Measurements from ENCODE around the gene MPPED2.
"Not testable (repeated sequence)": the region's sequence is repeated elsewhere in the genome, so short reads cannot be mapped to it uniquely, and the experiment has no call there.

Gene MPPED2

DNA sequence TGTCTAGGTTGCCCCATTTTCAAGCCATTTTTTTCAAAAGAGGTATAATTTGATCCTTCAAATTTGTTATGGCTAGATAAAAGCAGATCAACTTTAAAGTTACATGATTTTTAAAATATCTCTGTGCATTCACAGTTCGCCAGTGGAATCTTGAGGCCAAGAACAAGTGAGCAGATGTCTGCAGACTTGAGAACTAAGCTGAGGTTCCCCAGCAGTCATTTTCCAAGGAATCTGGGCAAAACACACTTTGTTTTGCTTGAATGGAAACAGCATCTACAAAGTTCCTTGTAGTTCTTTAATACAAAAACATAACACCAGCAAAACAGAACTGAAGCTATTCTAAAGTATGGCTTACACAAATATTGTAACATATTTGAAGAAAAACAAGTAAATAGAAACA, 7.7 kb downstream of the MPPED2 start:
- DNase-seq: no peak

DNA sequence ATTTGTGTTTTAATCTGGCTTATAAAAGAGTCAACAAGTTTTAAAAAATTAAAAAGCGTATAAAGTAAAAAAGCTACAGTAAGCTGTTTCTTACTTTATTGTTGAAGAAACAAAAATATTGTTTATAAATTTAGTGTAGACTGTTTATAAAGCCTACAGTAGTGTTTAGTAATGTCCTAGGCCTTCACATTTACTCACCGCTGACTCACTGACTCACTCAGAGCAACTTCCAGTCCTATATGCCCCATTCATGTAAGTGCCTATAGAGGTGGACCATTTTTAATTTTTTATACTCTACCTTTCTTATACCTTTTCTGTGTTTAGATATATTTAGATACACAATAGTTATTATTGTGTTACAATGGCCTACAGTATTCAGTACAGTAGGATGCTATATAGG, 12.2 kb downstream of the MPPED2 start:
- no peak for DNase-seq

DNA sequence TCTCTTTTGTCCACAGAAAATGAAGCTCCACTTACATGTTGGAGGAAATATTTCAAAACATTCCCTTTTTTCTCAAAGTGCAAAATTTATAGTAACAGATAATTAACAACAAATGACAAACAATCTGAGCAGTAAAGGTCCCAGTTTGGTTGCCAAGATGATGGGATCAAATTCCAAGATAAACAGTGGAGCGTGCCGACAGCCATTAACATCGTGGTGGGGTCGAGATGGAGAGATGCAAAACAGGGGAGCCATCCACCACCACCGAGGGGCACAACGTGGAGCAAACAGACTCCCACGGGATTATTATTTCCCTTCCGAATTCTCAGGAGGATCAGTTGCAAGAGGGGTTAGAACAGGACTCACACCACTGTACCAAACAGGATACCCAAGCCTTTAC, 17.2 kb downstream of the MPPED2 start:
- DNase-seq: no peak

DNA sequence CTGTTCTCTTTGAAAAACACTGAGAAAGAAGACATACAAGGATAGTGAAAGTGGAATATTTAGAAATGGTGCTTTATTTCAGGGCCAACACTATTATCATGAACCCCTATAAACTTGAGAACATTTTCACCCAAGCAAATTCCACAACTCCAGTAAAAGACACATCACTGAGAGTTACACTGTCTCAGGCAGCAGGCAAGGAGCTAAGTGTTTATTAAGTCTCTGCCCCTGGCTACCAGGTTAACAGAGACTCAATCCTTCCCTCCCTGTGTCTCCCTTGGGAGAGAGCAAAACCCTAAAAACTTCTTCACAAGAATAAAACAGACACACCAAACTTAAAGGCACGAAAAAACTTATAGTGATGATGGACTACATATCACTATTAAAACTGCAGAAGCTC, 18.5 kb downstream of the MPPED2 start:
- DNase-seq: no peak

DNA sequence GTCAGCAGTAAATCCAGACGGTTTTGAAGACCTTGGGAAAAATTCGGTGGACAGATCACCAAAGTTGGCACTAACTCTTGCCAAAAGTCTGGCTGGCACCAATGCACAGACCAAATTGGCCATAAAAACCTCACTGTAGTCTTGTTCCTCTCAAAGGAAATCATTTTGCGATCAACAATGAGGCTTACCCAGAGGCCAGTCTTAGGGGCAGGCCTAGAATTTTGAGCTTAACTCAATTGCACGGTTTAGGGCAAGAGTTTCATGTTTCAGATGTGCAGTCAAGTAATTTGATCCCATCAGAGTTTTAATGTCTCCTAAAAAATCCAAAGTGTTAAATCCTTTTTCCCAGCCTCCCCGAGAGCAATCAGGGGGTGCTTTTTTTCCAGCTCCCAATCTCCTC, 19.0 kb downstream of the MPPED2 start:
- DNase-seq: no peak

DNA sequence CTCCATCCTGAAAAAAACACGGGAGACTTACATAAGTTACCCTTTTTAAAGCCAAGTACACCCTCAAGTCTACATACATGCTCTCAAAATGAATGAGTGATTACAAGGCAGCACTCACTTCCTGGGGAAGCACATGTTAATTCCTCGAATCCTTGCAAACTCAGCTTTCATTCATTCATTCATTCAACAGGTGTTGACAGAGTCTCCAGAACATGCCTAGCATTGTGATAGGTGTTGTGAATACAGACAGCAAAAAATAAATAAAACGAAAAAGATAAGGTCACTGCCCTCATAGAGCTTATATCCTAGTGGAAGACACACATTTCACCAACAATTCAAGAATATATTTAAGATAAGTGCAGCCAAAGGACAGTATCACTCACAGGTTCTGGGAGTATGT, 19.7 kb downstream of the MPPED2 start:
- no peak for DNase-seq

DNA sequence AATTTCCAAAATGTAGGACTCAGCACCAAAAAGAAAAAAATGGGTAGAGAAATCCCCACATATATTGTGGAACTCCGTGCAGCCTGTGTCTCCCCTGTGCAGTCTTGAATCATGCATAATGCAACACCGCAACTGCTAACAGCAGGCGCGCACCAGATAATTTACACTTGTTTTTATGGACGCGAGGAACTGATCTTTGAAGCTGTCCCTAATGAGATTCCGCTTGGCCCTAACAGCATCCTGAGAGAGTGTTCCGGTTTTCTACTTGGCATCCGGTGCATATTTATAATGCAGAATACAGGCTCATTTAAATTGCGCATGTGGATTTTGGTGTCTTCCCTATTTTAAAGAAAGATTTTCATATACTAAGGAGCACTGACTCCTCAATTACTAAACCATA, 21.1 kb downstream of the MPPED2 start:
- no peak for DNase-seq

DNA sequence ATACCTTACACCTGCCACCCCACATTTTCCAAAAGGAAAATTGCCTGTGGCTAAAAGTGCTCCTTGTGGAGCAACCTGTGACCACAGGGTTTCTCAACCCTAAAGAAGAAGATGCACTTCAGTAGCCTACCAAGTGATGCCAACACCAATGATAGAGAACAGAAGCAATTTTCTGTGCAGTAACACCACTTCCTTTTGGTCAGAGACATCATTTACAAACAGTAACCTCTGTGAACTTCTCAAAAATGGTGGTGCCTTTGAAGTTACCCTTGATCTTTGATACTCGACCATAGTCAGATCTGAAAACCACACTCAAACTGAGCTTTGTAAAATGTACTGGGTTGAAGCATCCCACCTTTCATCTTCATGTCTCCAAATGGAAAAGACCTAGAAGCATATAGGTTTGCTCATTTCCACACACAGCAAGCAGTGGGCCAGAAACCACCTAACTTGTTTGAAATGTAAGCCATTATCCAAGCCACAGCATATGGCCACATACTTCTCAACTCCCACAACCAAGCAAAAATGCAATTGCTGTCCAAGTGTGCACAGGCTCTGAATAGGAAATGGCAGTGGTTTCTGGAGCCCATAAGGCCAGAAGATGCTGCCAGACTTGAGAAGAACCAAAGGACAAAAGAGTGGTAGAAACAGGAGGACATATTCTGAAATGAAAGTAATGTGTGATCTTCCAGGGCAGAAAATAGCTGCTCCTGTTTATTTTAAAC, 24.3 kb downstream of the MPPED2 start:
- no peak for DNase-seq

DNA sequence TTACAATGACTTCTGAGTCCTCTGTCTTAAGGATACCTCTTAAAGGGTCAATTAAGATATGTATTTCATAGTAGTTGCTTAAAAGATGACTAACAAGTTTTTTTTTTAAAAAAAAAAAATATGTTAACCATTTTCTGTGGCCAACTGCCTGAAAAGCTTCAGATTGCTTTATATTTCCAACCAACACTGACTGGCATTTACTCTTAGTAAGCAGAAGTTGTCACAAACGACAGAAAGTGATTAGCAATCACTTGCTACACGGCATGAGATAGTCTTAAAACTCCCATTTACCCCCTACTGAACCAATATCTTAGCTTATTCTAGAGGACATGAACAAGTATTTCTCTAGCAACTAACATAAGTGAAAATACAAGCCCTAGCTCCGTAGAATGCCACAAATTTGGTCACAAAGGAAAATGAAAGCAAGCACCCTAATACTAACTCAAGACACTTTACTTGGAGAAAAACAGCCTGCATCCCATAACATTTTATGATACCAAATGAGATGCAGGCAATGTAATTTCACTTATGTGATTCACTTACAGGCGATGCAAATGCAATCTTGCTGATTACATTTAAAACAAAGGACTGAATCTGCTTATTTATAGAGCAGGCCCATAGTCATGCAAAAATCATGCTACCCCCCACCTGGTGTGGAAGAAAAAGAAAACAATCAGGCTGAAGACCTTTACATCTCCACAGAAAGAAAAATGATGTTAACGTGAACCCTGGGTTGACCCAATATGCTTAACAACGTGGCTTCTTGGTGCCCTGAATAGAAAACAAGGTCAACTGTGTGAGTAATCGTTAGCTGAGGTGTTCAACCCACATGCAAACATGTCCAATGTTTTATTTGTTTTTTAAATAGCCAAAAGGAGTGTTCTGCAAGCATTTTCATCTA, 25.7 kb downstream of the MPPED2 start:
- DNase-seq: no peak

DNA sequence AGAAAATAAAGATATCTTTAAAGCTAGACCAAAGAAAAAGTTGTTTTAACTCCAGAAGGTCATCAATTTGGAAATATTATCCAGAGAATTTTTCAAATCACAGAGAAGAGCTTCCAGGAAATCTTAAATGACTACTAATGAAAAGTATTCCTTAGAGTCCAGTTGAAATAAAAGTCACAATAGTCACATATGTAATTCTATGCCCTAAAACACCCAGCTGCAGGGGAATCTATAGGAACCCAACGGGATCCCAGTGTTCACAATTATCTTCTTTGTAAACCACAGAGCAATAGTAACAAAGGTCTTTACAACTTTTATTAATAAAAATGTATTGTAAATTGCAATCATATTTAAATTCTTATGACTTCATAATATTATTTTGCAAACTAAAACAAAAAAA, 27.1 kb downstream of the MPPED2 start:
- no peak for DNase-seq

DNA sequence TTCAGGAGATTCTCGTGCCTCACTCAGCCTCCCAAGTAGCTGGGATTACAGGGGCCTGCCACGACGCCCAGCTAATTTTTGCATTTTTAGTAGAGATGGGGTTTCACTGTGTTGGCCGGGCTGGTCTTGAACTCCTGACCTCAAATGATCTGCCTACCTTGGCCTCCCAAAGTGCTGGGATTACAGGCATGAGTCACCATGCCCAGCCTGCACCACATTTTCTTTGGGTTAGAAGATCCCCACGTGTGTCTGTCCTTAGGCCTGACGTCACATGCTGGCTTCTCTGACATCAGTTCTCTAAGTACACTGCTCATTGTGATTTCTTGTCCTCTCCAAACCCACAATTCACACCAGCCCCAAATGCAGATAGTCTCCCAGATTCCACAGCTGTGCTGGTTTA, 31.6 kb downstream of the MPPED2 start:
- not testable (repeated sequence) for DNase-seq

DNA sequence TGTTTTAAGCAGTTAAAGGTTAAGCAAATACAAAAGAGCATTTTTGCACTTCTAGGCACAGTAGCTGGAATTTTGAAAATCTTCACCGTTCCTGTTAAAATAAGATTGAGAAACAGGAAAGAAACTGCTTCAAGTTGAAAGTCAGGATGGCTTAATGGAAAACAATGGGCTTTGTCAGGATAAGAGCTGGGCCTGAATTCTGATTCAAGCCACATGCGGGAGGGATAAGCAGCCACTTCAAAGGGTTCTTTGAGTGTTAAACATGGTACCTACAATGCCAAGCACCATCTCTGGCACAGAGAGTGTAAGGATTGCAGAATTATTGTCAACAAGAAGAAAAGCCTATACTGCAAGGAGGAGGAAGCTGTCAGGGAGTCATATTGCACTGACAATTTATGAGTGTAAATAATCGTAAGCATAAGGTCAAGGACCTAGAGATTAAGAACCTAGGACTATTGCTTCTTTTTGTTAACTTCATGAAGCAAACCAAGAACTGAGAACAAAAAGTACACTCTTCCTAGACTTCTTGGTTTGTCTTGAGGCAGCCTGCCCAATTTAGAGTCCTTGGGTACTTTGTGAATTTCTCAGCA, 32.5 kb downstream of the MPPED2 start:
- no peak for DNase-seq

DNA sequence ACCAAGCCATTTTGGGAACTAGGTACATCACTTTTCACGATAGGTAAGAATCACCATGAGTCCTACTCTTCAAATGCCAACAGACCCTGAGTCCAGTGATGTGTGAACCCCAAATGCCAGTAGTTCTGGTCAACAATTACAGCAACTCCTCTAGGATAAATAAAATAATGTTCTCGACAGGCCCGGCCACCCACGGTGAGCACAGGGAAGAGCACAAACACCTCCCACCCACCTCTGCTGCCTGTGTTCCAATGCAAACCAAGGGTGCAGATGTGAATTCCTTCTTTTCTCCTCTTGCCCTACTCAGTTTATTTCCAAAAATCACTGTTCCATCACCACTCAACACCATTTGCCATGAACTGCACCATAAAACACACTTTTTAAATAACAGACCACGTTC, 33.3 kb downstream of the MPPED2 start:
- no peak for DNase-seq

DNA sequence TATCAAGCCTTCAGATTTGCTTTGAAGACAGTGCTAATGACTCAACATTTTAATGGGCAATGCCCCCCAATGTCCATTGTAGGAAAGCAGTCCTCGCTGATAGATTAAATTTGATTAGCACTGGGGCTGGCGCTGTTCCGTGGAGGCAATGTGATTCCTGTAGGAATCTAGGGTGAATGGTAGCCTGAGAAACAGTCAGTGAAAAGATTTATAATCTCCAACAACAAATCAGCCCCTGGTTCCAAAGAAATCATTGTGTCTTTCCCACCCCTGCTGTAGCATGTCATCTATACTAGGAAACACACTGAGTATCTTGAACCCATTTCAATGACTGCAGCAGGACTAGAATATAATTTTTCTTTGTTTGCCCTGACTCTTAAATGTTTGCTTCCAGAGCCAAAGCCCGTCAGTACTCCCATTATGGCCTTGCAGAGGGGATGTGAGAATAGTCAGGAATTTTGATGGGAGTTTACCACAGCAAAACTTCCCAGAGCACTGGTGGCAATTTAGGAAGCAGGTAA, 36.1 kb downstream of the MPPED2 start:
- DNase-seq: no peak

DNA sequence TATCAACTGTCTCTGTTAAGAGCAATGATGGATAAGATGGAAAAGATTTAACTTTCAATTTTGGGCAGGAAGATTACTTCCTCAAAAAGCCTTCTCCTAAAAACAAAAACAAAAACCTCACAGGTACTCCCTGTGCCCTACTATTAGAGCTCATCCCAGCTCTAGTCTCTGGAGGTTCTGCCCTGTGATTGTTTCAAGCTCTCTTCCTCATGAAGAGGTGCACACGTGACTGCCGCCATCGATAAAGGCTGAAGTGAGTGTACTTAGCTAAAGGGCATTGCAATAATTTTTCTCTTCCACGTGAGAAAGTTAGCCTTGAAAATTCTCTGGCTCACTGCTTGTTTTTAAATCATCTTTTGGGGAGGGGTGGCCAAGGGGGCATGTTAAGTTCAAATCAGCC, 36.6 kb downstream of the MPPED2 start:
- DNase-seq: no peak

DNA sequence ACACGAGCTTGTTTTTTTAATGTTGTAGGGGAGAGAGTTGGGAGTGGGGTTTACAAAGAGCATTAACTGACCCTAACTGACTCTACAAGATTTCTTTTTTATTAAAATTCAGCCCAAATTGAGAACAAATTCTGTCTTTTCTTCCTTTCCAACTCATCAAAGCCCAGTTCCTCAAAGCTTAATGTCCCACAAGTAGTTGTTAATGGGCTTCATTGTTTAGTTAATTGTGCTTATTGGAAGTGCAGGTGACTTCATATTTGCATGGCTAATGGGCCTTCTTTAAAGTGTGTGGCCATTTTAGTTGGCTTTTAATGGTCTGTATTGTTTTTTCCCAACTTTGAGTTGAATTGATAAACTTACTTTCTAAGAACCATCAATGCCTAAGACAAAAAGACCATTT, 39.8 kb downstream of the MPPED2 start:
- no peak for DNase-seq

DNA sequence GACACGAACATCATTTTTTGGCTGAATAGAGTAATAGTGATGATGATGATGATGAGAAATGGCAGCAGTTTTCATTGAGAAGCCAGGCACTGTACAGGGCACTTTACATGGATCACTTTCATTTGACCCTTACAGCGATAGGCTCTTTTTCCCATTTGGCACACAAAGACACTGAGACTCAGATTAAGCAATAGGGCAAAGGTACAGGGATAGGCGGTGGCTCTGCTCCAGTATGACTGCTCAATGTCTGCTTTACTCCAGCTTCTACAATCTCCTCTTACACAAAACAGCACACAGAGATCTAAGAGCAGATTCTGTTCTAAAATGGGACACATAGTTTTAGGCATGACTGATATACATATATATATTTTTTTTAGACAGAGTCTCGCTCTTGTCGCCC, 40.6 kb downstream of the MPPED2 start:
- no peak for DNase-seq

DNA sequence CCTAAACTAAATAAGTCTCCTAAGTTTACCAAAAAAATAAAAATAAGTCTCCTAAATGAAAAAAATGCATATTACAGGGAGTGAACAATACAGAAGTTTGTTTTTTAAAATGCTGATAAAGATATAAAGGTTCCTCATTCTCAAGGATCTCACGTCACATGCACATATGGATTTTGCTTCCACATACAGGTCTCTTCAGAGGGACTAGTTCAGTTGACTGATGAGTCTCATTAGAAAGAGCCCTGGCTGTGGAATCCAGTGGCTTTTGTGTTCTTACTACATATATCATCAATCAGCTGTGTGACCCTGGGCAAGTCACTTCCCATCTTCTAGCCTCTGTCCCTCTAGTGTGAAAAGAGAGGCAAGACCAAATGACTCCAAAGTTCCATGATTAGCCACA, 43.1 kb downstream of the MPPED2 start:
- no peak for DNase-seq

DNA sequence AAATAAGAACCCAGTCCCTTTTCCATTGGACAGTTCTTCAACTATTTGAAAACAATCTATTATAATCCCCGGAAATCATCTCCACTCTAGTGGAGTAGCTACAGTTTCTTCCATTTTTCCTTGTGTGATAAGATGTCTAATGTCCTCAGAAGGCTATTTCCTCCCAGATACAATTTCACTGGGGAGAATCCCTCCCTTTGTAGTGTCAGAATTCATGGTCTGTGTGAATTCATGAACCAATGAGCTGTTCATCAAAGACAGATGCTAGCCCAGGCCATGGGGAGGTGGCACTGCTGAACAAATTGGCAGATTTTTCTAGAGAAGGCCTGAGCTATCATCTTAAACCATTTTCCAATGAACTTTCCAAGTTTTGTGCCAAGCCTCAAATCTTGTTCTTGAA, 45.4 kb downstream of the MPPED2 start:
- no peak for DNase-seq

DNA sequence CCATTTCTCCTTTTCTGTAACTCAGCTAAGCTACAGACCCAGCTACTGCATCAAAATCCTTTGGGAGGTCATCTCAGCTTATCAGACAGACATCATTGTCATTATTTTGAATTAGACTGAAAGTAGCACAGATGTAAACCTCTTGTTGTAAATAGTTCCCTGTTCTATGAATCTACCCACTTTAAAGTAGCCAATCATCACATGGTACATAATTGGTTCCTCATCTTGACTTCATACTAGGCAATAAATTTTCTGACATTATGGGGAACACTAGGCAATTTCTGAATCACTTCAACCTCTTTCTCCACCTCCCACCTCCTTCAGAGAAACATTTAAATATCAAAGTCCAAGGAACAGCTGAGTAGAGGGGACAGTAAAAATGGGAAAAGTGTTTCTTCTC, 47.9 kb downstream of the MPPED2 start:
- no peak for DNase-seq

DNA sequence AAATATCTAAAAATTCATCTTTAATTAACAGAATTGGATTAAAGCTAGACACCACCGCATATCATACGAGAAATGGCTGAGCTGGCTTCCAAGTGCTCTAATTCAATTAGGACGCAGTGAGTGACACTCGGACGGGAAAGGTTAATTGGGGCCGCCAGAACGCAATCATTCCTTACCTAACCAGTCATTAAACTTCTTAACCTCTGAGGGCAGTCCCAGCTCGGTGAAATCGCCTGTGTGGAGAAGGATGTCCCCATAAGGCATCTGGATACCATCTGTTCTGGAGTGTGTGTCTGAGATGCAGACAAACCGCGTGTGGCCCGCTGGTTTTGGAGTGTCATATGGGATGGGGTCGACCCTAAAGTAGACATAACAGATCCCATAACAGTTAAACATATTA, 50.3 kb downstream of the MPPED2 start:
- DNase-seq: no peak

DNA sequence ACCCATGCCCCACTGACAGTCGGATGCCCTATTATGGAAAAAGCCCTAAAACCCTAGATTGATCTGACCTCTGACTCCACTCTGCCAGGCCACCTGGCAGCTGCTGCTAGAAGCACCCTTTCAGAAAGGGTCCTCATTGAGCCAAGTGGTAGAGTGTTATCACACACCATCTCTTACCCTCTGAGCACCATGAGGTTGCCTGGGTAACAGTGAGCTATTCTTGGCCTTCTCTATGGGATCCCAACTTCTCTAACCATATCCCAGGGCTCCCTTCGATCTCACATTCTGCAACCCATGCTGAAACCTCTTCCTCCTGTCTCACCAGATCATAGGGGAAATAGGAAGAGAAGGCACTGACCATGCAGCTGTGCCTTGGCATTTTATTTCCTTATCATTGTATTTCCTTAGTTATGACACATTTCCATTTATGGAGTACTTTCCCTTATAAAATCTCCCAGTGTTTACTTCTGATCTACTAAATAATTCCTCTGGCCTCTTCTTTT, 52.7 kb downstream of the MPPED2 start:
- no peak for DNase-seq

DNA sequence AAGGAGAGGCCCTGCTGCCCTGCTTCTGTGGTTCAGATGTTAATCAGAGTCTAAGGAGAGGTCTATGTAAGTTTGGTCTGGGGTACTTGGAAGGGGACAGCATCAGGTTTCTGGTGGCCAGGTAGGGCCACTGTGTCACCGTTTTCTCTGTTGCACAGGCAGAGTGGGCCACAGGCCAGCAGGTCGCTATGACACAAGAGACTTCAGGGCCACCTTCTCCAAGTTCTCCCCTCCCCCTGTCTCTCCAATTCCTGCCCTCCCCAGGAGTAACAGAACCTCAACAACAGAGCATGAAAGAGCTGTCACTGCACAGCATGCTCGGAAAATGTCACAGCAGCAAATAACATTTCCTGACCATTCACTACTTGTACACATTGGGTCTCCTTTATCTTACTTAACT, 58.6 kb downstream of the MPPED2 start:
- no peak for DNase-seq

DNA sequence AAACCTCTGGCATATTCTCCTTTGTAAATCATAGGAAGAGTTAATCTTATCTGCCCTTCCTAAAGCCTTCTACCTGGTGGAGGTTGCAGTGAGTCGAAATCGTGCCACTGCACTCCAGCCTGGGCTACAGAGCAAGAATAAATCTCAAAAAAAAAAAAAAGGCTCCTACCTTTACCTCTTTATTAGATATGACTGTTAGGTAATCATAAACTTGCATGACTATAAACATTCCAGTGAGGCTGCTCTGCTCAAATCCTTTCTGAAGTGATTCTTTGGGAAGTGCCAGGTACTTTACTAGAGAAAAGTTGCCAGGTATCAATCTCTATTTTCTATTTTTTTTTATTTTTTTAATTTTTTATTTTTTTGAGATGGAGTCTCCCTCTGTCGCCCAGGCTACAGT, 59.6 kb downstream of the MPPED2 start:
- DNase-seq: no peak

All from stimulated activated CD4-positive, alpha-beta T cell treated with anti-CD3 and anti-CD28 coated beads, Interleukin-12 subunit alpha, Interleukin-12 subunit beta, amount 100 ng/mL, for 4 hours (primary cell).